Retinal pigment epithelial cell (primary cell): ENCODE data around the gene HOXD12.

Experiments
- DNase-seq: peaks from one replicate; pipeline ENCODE4 v3.0.0-alpha.2; 2010; ENCODE audit warnings: low read depth
- H3K4me3 ChIP-seq: 2 replicates; pipeline ENCODE4 v1.5.1; 2011; ENCODE audit warnings: mild to moderate bottlenecking, low read length, control low read depth, moderate library complexity
- TF ChIP-seq, protein P1 (sequence below): conservative IDR thresholded peaks from 2 replicates; pipeline ENCODE4 v1.5.1; 2011; ENCODE audit warnings: low read depth, low read length, control low read depth, inconsistent platforms

HOXD12 gene

DNA sequence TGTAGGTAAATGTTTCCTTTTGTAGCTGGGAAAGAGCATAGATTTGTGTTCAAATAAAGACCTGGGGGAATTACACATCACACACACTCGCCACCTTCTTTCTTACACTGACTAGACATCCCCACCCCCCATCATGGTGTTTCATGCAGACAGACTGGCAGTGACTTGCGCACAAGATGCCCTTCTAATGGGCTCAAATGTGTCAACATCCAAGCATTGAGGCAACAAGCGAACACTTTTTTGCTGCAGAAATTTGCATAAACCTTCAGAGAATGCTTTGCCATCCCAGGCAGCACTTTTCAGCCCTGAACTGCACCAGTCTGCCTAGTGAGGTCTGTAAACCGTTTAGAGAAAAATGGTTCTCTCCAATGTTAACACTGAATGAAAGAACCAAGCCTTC is 34.4 kb downstream of the HOXD12 start:
- no peak overlapping the region for H3K4me3 ChIP-seq
- TF ChIP-seq, protein P1, sequence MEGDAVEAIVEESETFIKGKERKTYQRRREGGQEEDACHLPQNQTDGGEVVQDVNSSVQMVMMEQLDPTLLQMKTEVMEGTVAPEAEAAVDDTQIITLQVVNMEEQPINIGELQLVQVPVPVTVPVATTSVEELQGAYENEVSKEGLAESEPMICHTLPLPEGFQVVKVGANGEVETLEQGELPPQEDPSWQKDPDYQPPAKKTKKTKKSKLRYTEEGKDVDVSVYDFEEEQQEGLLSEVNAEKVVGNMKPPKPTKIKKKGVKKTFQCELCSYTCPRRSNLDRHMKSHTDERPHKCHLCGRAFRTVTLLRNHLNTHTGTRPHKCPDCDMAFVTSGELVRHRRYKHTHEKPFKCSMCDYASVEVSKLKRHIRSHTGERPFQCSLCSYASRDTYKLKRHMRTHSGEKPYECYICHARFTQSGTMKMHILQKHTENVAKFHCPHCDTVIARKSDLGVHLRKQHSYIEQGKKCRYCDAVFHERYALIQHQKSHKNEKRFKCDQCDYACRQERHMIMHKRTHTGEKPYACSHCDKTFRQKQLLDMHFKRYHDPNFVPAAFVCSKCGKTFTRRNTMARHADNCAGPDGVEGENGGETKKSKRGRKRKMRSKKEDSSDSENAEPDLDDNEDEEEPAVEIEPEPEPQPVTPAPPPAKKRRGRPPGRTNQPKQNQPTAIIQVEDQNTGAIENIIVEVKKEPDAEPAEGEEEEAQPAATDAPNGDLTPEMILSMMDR = no peak
- DNase-seq = no peak

DNA sequence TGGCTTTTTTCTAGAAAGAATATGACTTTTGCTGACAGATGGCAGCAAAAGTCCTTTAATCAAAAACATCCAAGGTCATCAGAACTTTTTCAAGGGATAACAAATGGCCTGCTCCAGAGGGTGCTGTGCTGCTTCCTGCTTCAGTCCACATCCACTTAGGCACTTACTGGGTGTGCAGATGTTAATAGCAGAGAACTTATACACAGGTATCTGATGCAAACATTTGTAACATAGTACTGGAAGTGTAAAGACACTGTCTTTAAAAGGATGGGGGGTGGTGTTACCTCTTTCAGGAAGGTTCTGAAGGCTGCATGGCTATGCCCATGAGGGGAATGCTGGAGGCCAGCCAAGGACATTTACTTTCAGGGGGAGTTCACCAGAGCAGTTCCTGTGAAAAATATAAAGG is 35.4 kb downstream of the HOXD12 start:
- no peak overlapping the region for H3K4me3 ChIP-seq
- no peak for DNase-seq
- TF ChIP-seq, protein P1 = no peak

DNA sequence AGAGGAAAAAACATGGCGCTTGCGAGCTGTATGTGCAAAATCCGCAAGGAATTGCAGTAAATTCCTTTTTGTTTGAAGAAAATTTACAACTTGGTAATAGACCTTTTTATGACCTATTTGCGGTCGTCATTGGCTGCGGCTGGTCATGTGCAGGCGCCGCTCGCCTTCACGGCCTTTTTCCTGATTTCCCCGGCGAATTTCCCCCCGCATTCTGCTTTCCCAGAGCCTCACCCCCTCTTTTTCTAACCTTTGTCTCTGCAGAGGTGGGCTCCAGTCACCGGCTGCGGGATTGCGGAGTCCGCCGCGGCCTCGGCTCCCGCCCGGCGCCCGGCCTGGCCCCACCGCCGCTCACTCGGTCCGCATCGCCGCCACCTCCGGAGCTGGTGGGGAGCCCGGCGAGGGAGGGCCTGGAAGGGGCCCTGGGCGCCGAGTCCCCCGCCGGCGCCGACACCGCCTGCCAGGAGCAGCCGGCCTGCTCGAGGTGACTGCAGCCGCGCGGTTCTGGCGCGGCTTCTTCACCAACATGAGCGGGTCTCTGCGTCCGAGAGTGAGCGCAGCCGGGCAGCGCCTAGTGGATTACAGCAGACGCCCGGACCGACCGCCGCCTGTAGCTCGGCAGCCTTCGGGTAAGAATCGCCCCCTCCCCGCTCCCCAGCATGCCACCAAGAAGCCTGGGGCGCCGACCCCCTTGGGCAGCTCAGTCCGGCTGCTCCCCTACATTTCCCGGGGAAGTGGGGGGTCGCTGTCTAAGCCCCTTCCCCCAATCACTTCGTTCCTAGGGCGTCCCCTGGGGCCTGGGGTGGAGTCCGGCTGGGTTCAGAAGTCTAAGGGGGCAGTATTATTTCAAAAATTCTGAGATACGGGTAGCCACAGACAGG is 37.0 kb downstream of the HOXD12 start:
- TF ChIP-seq, protein P1 = no peak
- no peak for DNase-seq
- H3K4me3 ChIP-seq = peak overlapping the region; percentile 8

DNA sequence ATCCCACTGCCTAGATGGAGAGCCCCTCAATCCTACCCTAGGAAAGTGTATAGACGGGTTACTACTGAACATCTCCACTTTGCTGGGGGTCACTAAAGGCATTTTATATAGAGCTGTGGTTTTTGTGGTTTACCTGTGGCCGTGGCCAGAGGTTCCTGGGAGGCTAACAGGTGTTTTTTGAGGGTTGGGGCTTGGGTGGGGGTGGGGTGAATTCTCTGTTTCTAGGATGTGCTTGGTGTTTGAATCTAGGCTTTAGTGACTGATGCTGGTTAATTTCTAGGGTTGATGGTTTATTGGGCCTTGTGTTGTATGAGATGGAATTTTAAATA is 37.6 kb downstream of the HOXD12 start:
- no peak for DNase-seq
- no peak overlapping the region for H3K4me3 ChIP-seq
- TF ChIP-seq, protein P1 = no peak

DNA sequence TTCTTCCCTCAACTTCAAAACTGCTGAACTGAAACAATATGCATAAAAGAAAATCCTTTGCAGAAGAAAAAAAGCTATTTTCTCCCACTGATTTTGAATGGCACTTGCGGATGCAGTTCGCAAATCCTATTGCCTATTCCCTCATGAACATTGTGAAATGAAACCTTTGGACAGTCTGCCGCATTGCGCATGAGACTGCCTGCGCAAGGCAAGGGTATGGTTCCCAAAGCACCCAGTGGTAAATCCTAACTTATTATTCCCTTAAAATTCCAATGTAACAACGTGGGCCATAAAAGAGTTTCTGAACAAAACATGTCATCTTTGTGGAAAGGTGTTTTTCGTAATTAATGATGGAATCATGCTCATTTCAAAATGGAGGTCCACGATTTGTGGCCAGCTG is 38.3 kb downstream of the HOXD12 start:
- no peak for DNase-seq
- TF ChIP-seq, protein P1 = no peak
- H3K4me3 ChIP-seq = no peak overlapping the region

DNA sequence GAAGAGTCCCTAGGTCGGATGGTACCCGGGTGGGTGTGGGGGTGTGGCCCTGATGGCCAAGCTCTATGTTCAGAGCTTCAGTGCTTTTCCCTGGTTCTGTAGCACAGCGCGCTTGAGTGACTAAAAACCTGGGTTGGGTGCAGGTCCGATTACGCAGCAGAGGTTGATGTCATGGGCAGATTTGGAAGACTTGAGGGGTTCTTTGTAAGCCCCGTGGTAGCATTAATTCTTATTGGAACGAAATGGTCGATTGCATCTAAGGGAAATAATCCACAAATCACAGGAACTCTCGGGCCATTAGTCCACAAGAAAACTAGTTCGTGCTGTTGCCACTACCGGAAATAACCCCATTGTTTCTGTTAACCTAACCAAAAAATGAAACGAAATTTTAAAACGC is 38.9 kb downstream of the HOXD12 start:
- TF ChIP-seq, protein P1 = no peak
- no peak overlapping the region for H3K4me3 ChIP-seq

More for the DNA sequence above, 38.9 kb downstream of the HOXD12 start:
- DNase-seq = no peak
